K562 (cell line): ENCODE measurements around the gene ULBP1. TPM values are rescaled to one million over a fixed set of nuclear protein-coding genes. Genes with fewer than 3 reads are reported as not detected.

Experiments
- ATF3 ChIP-seq, 2 experiments: fragments of 450-650 bp in 1 of 2; sonication (generic) in 1 of 2; formaldehyde crosslinking in 1 of 2; IDR thresholded peaks in 1 of 2; conservative IDR thresholded peaks in 1 of 2; 2 replicates each; pipeline versions ENCODE4 v1.6.1 to v1.8.1; 2016 to 2023; ENCODE audit warnings: mild to moderate bottlenecking in 2 of 2, moderate library complexity in 2 of 2, inconsistent platforms in 1 of 2, missing genetic modification reagents in 1 of 2
- BCOR ChIP-seq: fragments of 450-650 bp; IDR thresholded peaks from 2 replicates; pipeline ENCODE4 v1.6.1; 2016
- BMI1 ChIP-seq: fragments of 150-350 bp; IDR thresholded peaks from 2 replicates; pipeline ENCODE4 v1.6.1; 2014; ENCODE audit warnings: low read length
- CCNT2 ChIP-seq: IDR thresholded peaks from 2 replicates; pipeline ENCODE4 v1.6.1; 2011; ENCODE audit warnings: borderline replicate concordance, low read depth, mild to moderate bottlenecking, moderate library complexity, mixed read lengths, low read length; ENCODE audit not compliant: insufficient read length; ENCODE audit errors: extremely low read depth
- FOXK2 ChIP-seq, 2 experiments: fragments of 450-650 bp; IDR thresholded peaks in 1 of 2; conservative IDR thresholded peaks in 1 of 2; 2 replicates each; pipeline ENCODE4 v1.6.1; 2016; ENCODE audit warnings: low read depth in 2 of 2, mild to moderate bottlenecking in 1 of 2
- HDAC2 ChIP-seq: fragments of 450-650 bp; IDR thresholded peaks from 2 replicates; pipeline ENCODE4 v1.6.1; 2016; ENCODE audit warnings: mild to moderate bottlenecking
- HMG20B ChIP-seq: fragments of 250-450 bp; sonication (Bioruptor Pico); IDR thresholded peaks from 2 replicates; pipeline ENCODE4 v1.5.0; 2021; ENCODE audit warnings: mild to moderate bottlenecking
- HMGXB4 ChIP-seq: sonication (generic); formaldehyde crosslinking; IDR thresholded peaks from 2 replicates; pipeline ENCODE4 v1.8.1; 2023; ENCODE audit warnings: mild to moderate bottlenecking, missing genetic modification reagents
- HOXB6 ChIP-seq: fragments of 250-450 bp; sonication (Bioruptor Pico); IDR thresholded peaks from 2 replicates; pipeline ENCODE4 v1.5.1; 2022; ENCODE audit warnings: mild to moderate bottlenecking, borderline replicate concordance
- ILF3 ChIP-seq: fragments of 450-650 bp; IDR thresholded peaks from 2 replicates; pipeline ENCODE4 v1.6.1; 2018; ENCODE audit warnings: antibody characterized with exemption, mild to moderate bottlenecking, moderate library complexity, borderline replicate concordance
- MECOM ChIP-seq: fragments of 250-450 bp; sonication (Bioruptor Pico); IDR thresholded peaks from 2 replicates; pipeline ENCODE4 v1.8.0; 2022; ENCODE audit warnings: inconsistent platforms
- MTA3 ChIP-seq: fragments of 450-650 bp; formaldehyde crosslinking; IDR thresholded peaks from 2 replicates; pipeline ENCODE4 v1.6.1; 2017; ENCODE audit warnings: mild to moderate bottlenecking, borderline replicate concordance
- PCBP1 ChIP-seq: fragments of 200-400 bp; formaldehyde crosslinking; IDR thresholded peaks from 2 replicates; pipeline ENCODE4 v1.6.1; 2018; ENCODE audit warnings: mild to moderate bottlenecking, low read depth, low read length; ENCODE audit not compliant: poor library complexity, severe bottlenecking
- PRMT5 ChIP-seq: sonication (generic); formaldehyde crosslinking; IDR thresholded peaks from 2 replicates; pipeline ENCODE4 v1.5.0; 2020; ENCODE audit warnings: missing genetic modification reagents
- SP1 ChIP-seq: sonication (generic); formaldehyde crosslinking; IDR thresholded peaks from 2 replicates; pipeline ENCODE4 v1.8.1; 2022; ENCODE audit warnings: mild to moderate bottlenecking, missing genetic modification reagents
- TEAD1 ChIP-seq, 2 experiments: fragments of 450-650 bp in 1 of 2; sonication (generic) in 1 of 2; formaldehyde crosslinking; IDR thresholded peaks; 2 replicates each; pipeline versions ENCODE4 v1.4.0 to v1.8.0; 2020 to 2022; ENCODE audit warnings: mild to moderate bottlenecking in 2 of 2, missing genetic modification reagents in 1 of 2
- TGIF2 ChIP-seq: sonication (generic); formaldehyde crosslinking; IDR thresholded peaks from 2 replicates; pipeline ENCODE4 v1.8.1; 2022; ENCODE audit warnings: mild to moderate bottlenecking, missing genetic modification reagents, moderate library complexity
- TRIM28 ChIP-seq: fragments of 450-650 bp; IDR thresholded peaks from 2 replicates; pipeline ENCODE4 v1.6.1; 2017
- ZBTB5 ChIP-seq: fragments of 450-650 bp; IDR thresholded peaks from 2 replicates; pipeline ENCODE4 v1.6.1; 2017; ENCODE audit warnings: antibody characterized with exemption
- ZBTB7A ChIP-seq: IDR thresholded peaks from 2 replicates; pipeline ENCODE4 v1.6.1; 2011; ENCODE audit warnings: low read depth, mild to moderate bottlenecking, low read length, moderate library complexity, borderline replicate concordance; ENCODE audit not compliant: control insufficient read depth
- polyA plus RNA-seq, 8 experiments: library from polyadenylated mRNA; depleted of rRNA in 4 of 8; stranded (reverse) in 5 of 8; unstranded in 3 of 8; fragments of >200 nt; fragmentation: Nextera tagmentation in 2 of 8; fragmentation: Illumina TruSeq in 1 of 8; extraction: Ambion mirVana in 2 of 8; extraction: Trizol in 1 of 8; gene quantifications; 2 replicates each; pipeline versions ENCODE4 v1.2.1 to v1.2.3, GENCODE V29; 2011 to 2014; ENCODE audit warnings: inconsistent platforms in 1 of 8, missing spikeins in 1 of 8
- total RNA-seq, 7 experiments: library from RNA; depleted of rRNA in 6 of 7; stranded (reverse); fragments of >200 nt in 6 of 7; fragmentation: Illumina TruSeq in 2 of 7; extraction: Trizol in 2 of 7; gene quantifications; 2 replicates each; pipeline versions ENCODE4 v1.2.1 to v1.2.3, GENCODE V29; 2011 to 2021; ENCODE audit warnings: low replicate concordance in 1 of 7

ULBP1 gene
- total and polyA plus RNA-seq, 9 of the 15 experiments (the other 6 are each of a cell fraction or from before 2014, with no cell fraction given), result 0.33 to 6.0 (median 2.5) TPM

- TF ChIP-seq PCBP1 (peak; percentile 64), TEAD1 (CRISPR knock-in tag; IDR thresholded peaks at IDR 0.05) (peak in 1 of 2 experiments; percentile 60; a peak in 1 of 4 replicates), HMGXB4 (CRISPR knock-in tag) (0 out of 2 replicates have a peak, but pooled peaks have one; percentile 14), PRMT5 (CRISPR knock-in tag) (no peak), BCOR (peak; percentile 65), FOXK2 (conservative IDR thresholded peaks at IDR 0.05 in 1 of 2, IDR thresholded peaks at IDR 0.05 in 1 of 2; ENCODE audit: low read depth in 2 of 2) (peak in 1 of 2 experiments; percentile 90), TRIM28 (no peak), ZBTB5 (0 out of 2 replicates have a peak, but pooled peaks have one; percentile 31), HMG20B (CRISPR knock-in tag) (no peak), HDAC2 (0 out of 2 replicates have a peak, but pooled peaks have one; percentile 45), ILF3 (no peak), TGIF2 (CRISPR knock-in tag) (no peak), BMI1 (no peak), SP1 (CRISPR knock-in tag) (peak; percentile 88), MTA3 (peak; percentile 53; the same call in 1 of the 2 replicates), MECOM (CRISPR knock-in tag) (no peak), ZBTB7A (peak; percentile 42; the same call in 1 of the 2 replicates), CCNT2 (peak; percentile 92), HOXB6 (CRISPR knock-in tag) (no peak), ATF3 (IDR thresholded peaks at IDR 0.05) (no peak), ATF3 (CRISPR knock-in tag; conservative IDR thresholded peaks at IDR 0.05) (no peak)
Measured at GRCh38 chr6:150004783-150005717, 41.3 kb downstream of the ULBP1 start (continued).
